MM.1S (cell line): ENCODE results near the gene CDK12.
"Not testable (repeated sequence)": the region's sequence is repeated elsewhere in the genome, so short reads cannot be mapped to it uniquely, and the experiment has no call there.

ENCODE experiments used
- CTCF ChIP-seq: fragments of 300-600 bp; sonication (generic); IDR thresholded peaks from 2 replicates; pipeline ENCODE4 v1.5.1; 2016; ENCODE audit warnings: antibody characterized with exemption, low read length, mixed read lengths
- EZH2 ChIP-seq: fragments of 300-600 bp; sonication (generic); optimal IDR thresholded peaks from 2 replicates; pipeline ENCODE3; 2017; ENCODE audit warnings: low read depth, mild to moderate bottlenecking, antibody characterized with exemption, low read length, mixed read lengths

DNA sequence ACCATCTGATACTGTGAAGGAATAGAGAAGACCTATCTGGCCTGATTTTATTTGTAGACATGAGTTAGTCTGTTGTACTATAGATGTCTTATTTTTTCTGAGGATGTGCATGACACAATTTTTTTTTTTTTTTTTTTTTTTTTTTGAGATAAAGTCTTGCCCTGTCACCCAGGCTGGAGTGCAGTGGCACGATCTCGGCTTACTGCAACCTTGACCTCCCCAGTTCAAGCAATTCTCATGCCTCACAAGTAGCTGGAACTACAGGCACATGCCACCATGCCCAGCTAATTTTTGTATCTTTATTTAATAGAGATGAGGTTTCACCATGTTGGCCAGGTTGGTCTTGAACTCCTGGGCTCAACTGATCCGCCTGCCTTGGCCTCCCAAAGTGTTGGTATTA lies 26.2 kb downstream of the CDK12 start:
- not testable (repeated sequence) for TF ChIP-seq CTCF, EZH2
